ENCODE results near the gene SMARCA2. TPM values are rescaled to one million over a fixed set of nuclear protein-coding genes. Genes with fewer than 3 reads are reported as not detected.

SMARCA2 gene
- total RNA-seq, 1 experiment from 2014 or later, result 27.9 TPM

DNA sequence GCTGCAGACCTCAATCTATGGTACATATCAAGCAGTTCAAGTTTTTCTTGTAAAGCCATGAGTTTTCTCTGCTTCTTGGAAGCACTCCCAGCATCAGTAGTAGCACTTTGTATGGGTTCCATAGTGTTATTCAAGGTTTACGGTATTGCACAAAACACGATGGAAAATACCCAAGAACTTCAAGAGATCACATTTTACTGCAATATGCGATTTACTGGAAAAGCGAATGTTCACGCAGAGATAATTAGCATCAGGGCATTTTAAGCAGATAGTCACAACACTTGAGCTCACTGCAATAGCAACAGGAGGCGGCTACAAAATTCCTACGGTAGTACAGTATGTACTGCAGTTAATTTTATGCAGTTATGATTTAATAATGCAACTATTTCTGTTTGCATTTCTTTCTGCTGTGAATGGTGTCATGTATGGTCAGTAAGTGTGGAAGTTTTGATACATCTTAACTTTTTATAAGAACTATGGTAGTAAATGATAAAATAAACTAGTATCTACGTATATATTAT, 200.8 kb downstream of the SMARCA2 start:
- CTCF ChIA-PET, result no interaction called here
- intact Hi-C loops (cut with micrococcal nuclease), result no loop called here
- no peak for TF ChIP-seq EZH2phosphoT487 (IDR thresholded peaks at IDR 0.05; ENCODE audit: borderline replicate concordance, low read length)
- TF ChIP-seq, protein P1, sequence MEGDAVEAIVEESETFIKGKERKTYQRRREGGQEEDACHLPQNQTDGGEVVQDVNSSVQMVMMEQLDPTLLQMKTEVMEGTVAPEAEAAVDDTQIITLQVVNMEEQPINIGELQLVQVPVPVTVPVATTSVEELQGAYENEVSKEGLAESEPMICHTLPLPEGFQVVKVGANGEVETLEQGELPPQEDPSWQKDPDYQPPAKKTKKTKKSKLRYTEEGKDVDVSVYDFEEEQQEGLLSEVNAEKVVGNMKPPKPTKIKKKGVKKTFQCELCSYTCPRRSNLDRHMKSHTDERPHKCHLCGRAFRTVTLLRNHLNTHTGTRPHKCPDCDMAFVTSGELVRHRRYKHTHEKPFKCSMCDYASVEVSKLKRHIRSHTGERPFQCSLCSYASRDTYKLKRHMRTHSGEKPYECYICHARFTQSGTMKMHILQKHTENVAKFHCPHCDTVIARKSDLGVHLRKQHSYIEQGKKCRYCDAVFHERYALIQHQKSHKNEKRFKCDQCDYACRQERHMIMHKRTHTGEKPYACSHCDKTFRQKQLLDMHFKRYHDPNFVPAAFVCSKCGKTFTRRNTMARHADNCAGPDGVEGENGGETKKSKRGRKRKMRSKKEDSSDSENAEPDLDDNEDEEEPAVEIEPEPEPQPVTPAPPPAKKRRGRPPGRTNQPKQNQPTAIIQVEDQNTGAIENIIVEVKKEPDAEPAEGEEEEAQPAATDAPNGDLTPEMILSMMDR (conservative IDR thresholded peaks at IDR 0.05; ENCODE audit: low read depth, low read length), result no peak

DNA sequence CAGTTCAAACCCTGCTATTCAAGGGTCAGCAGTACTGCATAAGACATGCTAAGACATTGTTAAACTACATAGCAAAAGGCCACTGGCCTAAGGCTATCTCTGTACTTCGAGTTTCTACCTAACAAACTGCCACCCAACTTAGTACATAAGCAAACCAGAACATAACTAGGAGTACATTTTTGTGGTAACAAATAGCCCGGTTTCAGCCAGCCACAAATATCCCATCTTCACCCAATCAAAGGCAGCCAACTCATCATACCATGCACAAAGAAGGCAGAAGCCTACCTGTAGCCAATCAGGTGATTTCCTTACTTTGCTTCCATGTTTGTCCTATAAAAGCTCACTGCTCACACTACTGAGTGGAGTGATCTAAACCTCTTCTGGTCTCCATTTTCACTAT, 201.4 kb downstream of the SMARCA2 start:
- H3K4me3 ChIP-seq (ENCODE audit: low read length), result no peak overlapping the region
- no peaks in the 10 kb centered on the region for H3K27me3 ChIP-seq (ENCODE audit: low read length)
- no peak for ATAC-seq
- H3K27ac ChIP-seq (ENCODE audit: low read length), result no peak overlapping the region
- no peaks in the 10 kb centered on the region for H3K36me3 ChIP-seq (ENCODE audit: low read depth, low read length)
- DNase-seq, result peak; percentile 37
- CTCF ChIA-PET, result no interaction called here
- H3K9ac ChIP-seq (ENCODE audit: low read length), result no peak overlapping the region
- no peak overlapping the region for H2AFZ ChIP-seq (ENCODE audit: low read length)
- H3K9me2 ChIP-seq (replicated peaks; ENCODE audit: low read length), result no peaks in the 10 kb centered on the region
- H3K4me1 ChIP-seq (ENCODE audit: insufficient read depth, low read length), result peaks cover 15% of the 10 kb centered on the region
- intact Hi-C loops (cut with micrococcal nuclease), result no loop called here
- H4K20me1 ChIP-seq (ENCODE audit: low read length), result no peaks in the 10 kb centered on the region
- H3K9me3 ChIP-seq (ENCODE audit: low read length), result no peaks in the 10 kb centered on the region
- H3F3A ChIP-seq (ENCODE audit: low read length, unreplicated experiment), result no peaks in the 10 kb centered on the region
- POLR2A ChIA-PET (ENCODE audit: unreplicated experiment), result no interaction called here
- TF ChIP-seq EZH2 (IDR thresholded peaks at IDR 0.05; ENCODE audit: low read length, unreplicated experiment), result no peak
- TF ChIP-seq, protein P1 (conservative IDR thresholded peaks at IDR 0.05; ENCODE audit: low read depth, low read length), result no peak
- no peak for TF ChIP-seq EZH2phosphoT487 (IDR thresholded peaks at IDR 0.05; ENCODE audit: borderline replicate concordance, low read length)
- no TSS peak for BruUV-seq (replicated peaks)
- H3K4me2 ChIP-seq (ENCODE audit: low read length), result no peak overlapping the region
- no peaks in the 10 kb centered on the region for H3K79me2 ChIP-seq (ENCODE audit: low read length)

More for the DNA sequence above, 200.8 kb downstream of the SMARCA2 start:
- H3K9ac ChIP-seq (ENCODE audit: low read length), result no peak overlapping the region
- H3K4me3 ChIP-seq (ENCODE audit: low read length), result no peak overlapping the region
- H4K20me1 ChIP-seq (ENCODE audit: low read length), result no peaks in the 10 kb centered on the region
- no peaks in the 10 kb centered on the region for H3K36me3 ChIP-seq (ENCODE audit: low read depth, low read length)
- no peak overlapping the region for H3K27ac ChIP-seq (ENCODE audit: low read length)
- H3K9me2 ChIP-seq (replicated peaks; ENCODE audit: low read length), result no peaks in the 10 kb centered on the region
- no peaks in the 10 kb centered on the region for H3F3A ChIP-seq (ENCODE audit: low read length, unreplicated experiment)
- no peak overlapping the region for H2AFZ ChIP-seq (ENCODE audit: low read length)
- no peak for DNase-seq
- H3K4me2 ChIP-seq (ENCODE audit: low read length), result no peak overlapping the region
- no peaks in the 10 kb centered on the region for H3K27me3 ChIP-seq (ENCODE audit: low read length)
- H3K79me2 ChIP-seq (ENCODE audit: low read length), result no peaks in the 10 kb centered on the region
- POLR2A ChIA-PET (ENCODE audit: unreplicated experiment), result no interaction called here
- peaks cover 15% of the 10 kb centered on the region for H3K4me1 ChIP-seq (ENCODE audit: insufficient read depth, low read length)
- no peak for ATAC-seq
- BruUV-seq (replicated peaks), result no TSS peak
- H3K9me3 ChIP-seq (ENCODE audit: low read length), result no peaks in the 10 kb centered on the region

DNA sequence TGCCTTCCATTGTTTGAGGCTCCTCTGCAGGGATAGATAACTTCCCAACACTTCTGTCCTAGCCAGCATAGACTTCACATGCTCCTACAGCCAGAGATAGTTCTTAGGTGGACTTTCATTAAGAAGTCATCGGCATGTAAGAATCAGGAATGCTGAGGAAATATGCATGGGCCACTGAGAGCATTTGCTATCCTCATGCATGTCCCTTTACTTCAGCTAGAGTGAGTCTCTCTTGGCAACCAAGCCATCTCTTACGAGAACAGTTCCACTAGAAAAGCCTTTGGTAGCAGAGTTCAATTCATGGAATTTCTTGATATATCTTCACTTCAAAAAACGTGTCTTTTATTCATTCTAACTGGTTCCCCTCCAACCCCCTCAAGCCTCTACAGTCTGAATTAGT, 202.4 kb downstream of the SMARCA2 start:
- no peak for TF ChIP-seq EZH2 (IDR thresholded peaks at IDR 0.05; ENCODE audit: low read length, unreplicated experiment)
- no peak for TF ChIP-seq EZH2phosphoT487 (IDR thresholded peaks at IDR 0.05; ENCODE audit: borderline replicate concordance, low read length)
- TF ChIP-seq, protein P1 (conservative IDR thresholded peaks at IDR 0.05; ENCODE audit: low read depth, low read length), result no peak
- H3K9me3 ChIP-seq (ENCODE audit: low read length), result no peaks in the 10 kb centered on the region
- intact Hi-C loops (cut with micrococcal nuclease), result no loop called here
- no peak overlapping the region for H3K9ac ChIP-seq (ENCODE audit: low read length)
- H3K4me1 ChIP-seq (ENCODE audit: insufficient read depth, low read length), result peaks cover 15% of the 10 kb centered on the region
- H3K4me2 ChIP-seq (ENCODE audit: low read length), result no peak overlapping the region
- peak; percentile 31 for ATAC-seq
- no peaks in the 10 kb centered on the region for H3K79me2 ChIP-seq (ENCODE audit: low read length)
- no peaks in the 10 kb centered on the region for H3K27me3 ChIP-seq (ENCODE audit: low read length)
- H3K27ac ChIP-seq (ENCODE audit: low read length), result no peak overlapping the region
- ChIA-PET POLR2A (ENCODE audit: unreplicated experiment) (no interaction called here), CTCF (no interaction called here)
- H2AFZ ChIP-seq (ENCODE audit: low read length), result no peak overlapping the region
- no peaks in the 10 kb centered on the region for H3F3A ChIP-seq (ENCODE audit: low read length, unreplicated experiment)
- BruUV-seq (replicated peaks), result no TSS peak
- H3K36me3 ChIP-seq (ENCODE audit: low read depth, low read length), result no peaks in the 10 kb centered on the region
- no peak for DNase-seq
- no peaks in the 10 kb centered on the region for H3K9me2 ChIP-seq (replicated peaks; ENCODE audit: low read length)
- H3K4me3 ChIP-seq (ENCODE audit: low read length), result no peak overlapping the region
- H4K20me1 ChIP-seq (ENCODE audit: low read length), result no peaks in the 10 kb centered on the region

All from PC-3 (cell line).